Measurements from ENCODE around the gene PPP2R3C.

The PPP2R3C gene

DNA sequence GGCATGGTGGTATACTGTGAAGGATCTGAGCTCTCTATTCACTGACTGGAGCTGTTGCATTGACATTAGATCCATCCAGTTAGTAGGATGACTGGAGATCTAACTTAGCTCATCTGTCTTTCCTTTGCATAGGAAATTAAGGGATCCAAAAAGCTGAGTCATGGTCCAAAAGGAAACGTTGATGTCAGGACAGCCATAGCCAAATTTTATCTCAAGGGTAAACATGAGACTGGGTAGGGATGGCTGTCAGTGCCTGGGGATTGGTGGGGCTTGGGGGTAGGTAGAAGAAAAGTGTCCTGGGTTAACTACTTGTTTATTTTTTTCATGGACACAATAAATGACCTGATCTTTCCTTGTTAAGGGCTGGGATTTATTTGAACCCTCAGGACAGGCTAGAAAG lies 71.1 kb downstream of the PPP2R3C start:
- H3K9me3 ChIP-seq (ENCODE audit: insufficient read depth, low read length): no peaks in the 10 kb centered on the region
- H3K9ac ChIP-seq (ENCODE audit: insufficient read length, low read depth): no peak overlapping the region
- DNase-seq (ENCODE audit: low read depth, low spot score): no peak
- no peak for TF ChIP-seq ZNF274 (IDR thresholded peaks at IDR 0.05; ENCODE audit: low read depth, low read length)
- no peak for TF ChIP-seq YY1 (IDR thresholded peaks at IDR 0.05; ENCODE audit: insufficient read depth, insufficient read length)
- TF ChIP-seq SUZ12 (IDR thresholded peaks at IDR 0.05; ENCODE audit: extremely low read depth, insufficient read depth, insufficient read length): no peak
- no peak overlapping the region for H3K4me3 ChIP-seq (ENCODE audit: insufficient read length, low read depth)
- H3K4me1 ChIP-seq (ENCODE audit: insufficient read depth, insufficient read length): no peaks in the 10 kb centered on the region
- peaks cover 33% of the 10 kb centered on the region for H3K36me3 ChIP-seq (ENCODE audit: insufficient read depth, insufficient read length, low read length)
- H3K27me3 ChIP-seq (ENCODE audit: insufficient read depth, insufficient read length): no peaks in the 10 kb centered on the region

DNA sequence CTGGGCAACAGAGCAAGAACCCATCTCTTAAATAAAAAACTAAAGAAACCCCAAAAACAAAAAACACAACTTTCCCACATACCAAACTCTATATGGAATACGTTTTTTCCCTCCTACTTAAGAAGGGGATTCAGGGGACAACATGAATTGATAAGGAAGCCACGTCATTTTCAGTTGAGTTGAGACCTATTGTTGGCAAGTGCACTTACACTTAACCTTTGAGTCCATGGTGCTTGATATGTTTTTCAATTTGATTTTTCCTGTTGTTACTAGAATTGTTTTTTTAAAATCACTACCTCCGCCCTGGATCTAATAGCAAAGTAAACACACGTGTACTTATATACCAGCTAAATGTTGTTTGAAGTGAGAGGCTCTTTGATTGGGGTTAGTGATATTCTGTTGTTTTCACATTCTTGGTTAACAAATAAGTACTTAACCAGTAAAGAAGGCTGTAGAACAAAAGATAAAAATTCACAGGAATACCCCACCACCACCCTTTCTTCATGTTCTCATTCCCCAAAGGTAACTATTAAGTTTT lies 73.7 kb downstream of the PPP2R3C start:
- Histone ChIP-seq H3K36me3 (ENCODE audit: insufficient read depth, insufficient read length, low read length) (peaks cover 26% of the 10 kb centered on the region), H3K4me3 (ENCODE audit: insufficient read length, low read depth) (no peak overlapping the region), H3K9me3 (ENCODE audit: insufficient read depth, low read length) (no peaks in the 10 kb centered on the region), H3K9ac (ENCODE audit: insufficient read length, low read depth) (no peak overlapping the region), H3K27me3 (ENCODE audit: insufficient read depth, insufficient read length) (no peaks in the 10 kb centered on the region), H3K4me1 (ENCODE audit: insufficient read depth, insufficient read length) (no peaks in the 10 kb centered on the region)
- TF ChIP-seq YY1 (IDR thresholded peaks at IDR 0.05; ENCODE audit: insufficient read depth, insufficient read length): no peak
- no peak for DNase-seq (ENCODE audit: low read depth, low spot score)

DNA sequence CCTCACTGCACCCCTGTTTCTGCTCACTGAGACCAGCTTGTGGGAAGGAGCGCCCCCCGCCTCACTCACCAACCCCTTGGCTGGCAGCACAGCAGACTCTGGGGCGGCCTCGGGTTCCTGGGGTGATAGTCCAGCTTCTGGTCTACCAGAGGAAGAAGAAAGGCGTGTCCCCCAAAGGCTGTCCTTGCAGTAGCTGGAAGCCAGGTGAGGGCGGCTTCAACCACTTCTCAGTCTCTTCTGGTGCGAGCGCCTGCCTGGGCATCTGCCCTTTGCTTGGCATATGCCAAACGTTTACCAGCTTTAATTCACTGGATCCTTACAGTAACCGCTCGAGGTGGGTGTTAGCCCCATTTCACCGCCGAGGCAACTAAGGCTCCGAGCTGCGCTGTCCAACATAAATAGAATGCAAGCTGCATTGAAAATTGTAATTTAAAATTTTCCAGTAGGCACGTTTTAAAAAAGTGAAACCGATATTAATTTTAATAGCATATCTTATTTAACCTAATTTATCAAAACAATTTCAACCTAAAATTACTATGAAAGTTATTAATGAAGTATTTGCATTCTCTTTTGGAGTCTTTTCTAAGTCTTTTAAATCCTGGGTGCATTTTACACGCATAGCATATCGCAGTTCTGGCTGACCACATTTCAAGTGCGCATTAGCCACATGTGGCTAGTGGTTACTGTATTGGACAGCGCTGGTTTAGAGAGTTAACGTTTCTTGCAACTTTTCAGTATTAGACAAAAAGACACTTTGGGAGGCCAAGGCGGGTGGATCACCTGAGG lies 74.8 kb downstream of the PPP2R3C start:
- no peak for TF ChIP-seq ZNF274 (IDR thresholded peaks at IDR 0.05; ENCODE audit: low read depth, low read length)
- TF ChIP-seq YY1 (IDR thresholded peaks at IDR 0.05; ENCODE audit: insufficient read depth, insufficient read length): no peak
- TF ChIP-seq SUZ12 (IDR thresholded peaks at IDR 0.05; ENCODE audit: extremely low read depth, insufficient read depth, insufficient read length): no peak
- no peaks in the 10 kb centered on the region for H3K27me3 ChIP-seq (ENCODE audit: insufficient read depth, insufficient read length)
- peak overlapping the region; percentile 90 for H3K9ac ChIP-seq (ENCODE audit: insufficient read length, low read depth)
- no peaks in the 10 kb centered on the region for H3K4me1 ChIP-seq (ENCODE audit: insufficient read depth, insufficient read length)
- peak overlapping the region; percentile 83 for H3K4me3 ChIP-seq (ENCODE audit: insufficient read length, low read depth)
- peak; percentile 16 for DNase-seq (ENCODE audit: low read depth, low spot score)
- H3K9me3 ChIP-seq (ENCODE audit: insufficient read depth, low read length): no peaks in the 10 kb centered on the region
- peaks cover 20% of the 10 kb centered on the region for H3K36me3 ChIP-seq (ENCODE audit: insufficient read depth, insufficient read length, low read length)

GRCh38 chr14:35046048-35046750 lies 75.6 kb downstream of the PPP2R3C start, which contains the start of gene FAM177A1:
FAM177A1 (plus strand) TSS chr14:35046272; CDS start chr14:35046464, 192 bp downstream.
- Histone ChIP-seq H3K9me3 (ENCODE audit: insufficient read depth, low read length) (no peaks in the 10 kb centered on the region), H3K27me3 (ENCODE audit: insufficient read depth, insufficient read length) (no peaks in the 10 kb centered on the region), H3K9ac (ENCODE audit: insufficient read length, low read depth) (peak within 1 kb of the TSS; percentile 90), H3K4me1 (ENCODE audit: insufficient read depth, insufficient read length) (no peaks in the 10 kb centered on the region), H3K4me3 (ENCODE audit: insufficient read length, low read depth) (peak within 1 kb of the TSS; percentile 83), H3K36me3 (ENCODE audit: insufficient read depth, insufficient read length, low read length) (peaks cover 15% of the 10 kb centered on the region)
- DNase-seq (ENCODE audit: low read depth, low spot score): peak; percentile 84
- TF ChIP-seq SUZ12 (IDR thresholded peaks at IDR 0.05; ENCODE audit: extremely low read depth, insufficient read depth, insufficient read length): no peak
- TF ChIP-seq YY1 (IDR thresholded peaks at IDR 0.05; ENCODE audit: insufficient read depth, insufficient read length): no peak
- no peak for TF ChIP-seq ZNF274 (IDR thresholded peaks at IDR 0.05; ENCODE audit: low read depth, low read length)

DNA sequence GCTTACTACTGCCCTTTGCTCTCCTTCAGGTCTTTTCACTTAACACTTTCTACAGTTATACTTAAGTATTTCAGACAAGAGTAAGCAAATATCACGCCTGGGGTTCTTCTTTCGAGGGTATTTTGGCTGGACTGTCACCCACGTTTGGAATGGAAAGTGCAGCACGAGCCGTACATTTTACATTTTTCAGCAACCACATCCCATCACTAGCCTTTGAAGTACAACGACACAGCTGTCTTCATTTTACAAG lies 76.1 kb downstream of the PPP2R3C start:
- peak overlapping the region; percentile 69 for H3K9ac ChIP-seq (ENCODE audit: insufficient read length, low read depth)
- no peaks in the 10 kb centered on the region for H3K4me1 ChIP-seq (ENCODE audit: insufficient read depth, insufficient read length)
- TF ChIP-seq ZNF274 (IDR thresholded peaks at IDR 0.05; ENCODE audit: low read depth, low read length): no peak
- no peak for TF ChIP-seq YY1 (IDR thresholded peaks at IDR 0.05; ENCODE audit: insufficient read depth, insufficient read length)
- TF ChIP-seq SUZ12 (IDR thresholded peaks at IDR 0.05; ENCODE audit: extremely low read depth, insufficient read depth, insufficient read length): no peak
- peaks cover 15% of the 10 kb centered on the region for H3K36me3 ChIP-seq (ENCODE audit: insufficient read depth, insufficient read length, low read length)
- no peaks in the 10 kb centered on the region for H3K27me3 ChIP-seq (ENCODE audit: insufficient read depth, insufficient read length)
- H3K4me3 ChIP-seq (ENCODE audit: insufficient read length, low read depth): peak overlapping the region; percentile 83
- no peak for DNase-seq (ENCODE audit: low read depth, low spot score)
- no peaks in the 10 kb centered on the region for H3K9me3 ChIP-seq (ENCODE audit: insufficient read depth, low read length)

DNA sequence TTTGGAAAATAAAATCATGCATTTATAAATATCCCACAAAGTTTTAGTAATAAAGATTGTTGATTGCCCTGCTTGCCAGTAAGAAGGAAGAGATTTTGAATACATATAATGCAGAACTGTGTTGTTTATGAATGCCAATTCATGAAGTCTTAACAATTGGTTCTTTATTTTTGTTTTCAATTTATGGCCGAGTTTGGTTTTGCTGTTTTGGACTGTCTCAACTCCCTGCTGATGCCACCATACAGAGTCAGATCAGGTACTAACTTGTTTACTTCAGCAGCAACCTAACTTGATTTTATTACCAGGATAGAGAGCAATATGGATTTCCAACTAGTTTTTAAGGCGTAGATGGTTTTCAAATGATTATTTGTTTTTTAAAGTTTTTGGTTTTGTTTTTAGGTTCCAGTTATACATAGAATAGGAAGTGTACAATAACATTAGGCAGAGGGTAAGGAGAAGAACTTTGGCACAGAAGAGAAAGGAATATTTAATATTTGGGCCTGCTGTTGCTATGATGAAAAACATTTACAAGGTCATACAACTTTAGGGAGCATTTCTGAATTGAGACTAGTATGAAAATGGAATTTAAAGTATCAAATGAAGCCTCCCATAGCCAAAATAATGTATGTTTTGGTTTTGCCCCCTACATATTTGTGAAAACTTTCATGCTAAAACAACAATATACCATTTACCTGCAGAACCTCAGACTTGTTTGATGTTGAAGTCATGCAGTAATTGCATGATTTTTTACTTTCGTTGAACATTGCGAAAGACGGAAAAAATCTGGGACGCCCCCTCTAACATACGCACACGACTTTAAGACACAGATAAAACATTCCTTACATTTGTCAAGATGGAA lies 76.6 kb downstream of the PPP2R3C start:
- Histone ChIP-seq H3K27me3 (ENCODE audit: insufficient read depth, insufficient read length) (no peaks in the 10 kb centered on the region), H3K4me3 (ENCODE audit: insufficient read length, low read depth) (peak overlapping the region; percentile 83), H3K36me3 (ENCODE audit: insufficient read depth, insufficient read length, low read length) (peaks cover 15% of the 10 kb centered on the region), H3K9me3 (ENCODE audit: insufficient read depth, low read length) (no peaks in the 10 kb centered on the region), H3K4me1 (ENCODE audit: insufficient read depth, insufficient read length) (no peaks in the 10 kb centered on the region), H3K9ac (ENCODE audit: insufficient read length, low read depth) (peak overlapping the region; percentile 69)
- DNase-seq (ENCODE audit: low read depth, low spot score): no peak
- TF ChIP-seq YY1 (IDR thresholded peaks at IDR 0.05; ENCODE audit: insufficient read depth, insufficient read length) (no peak), ZNF274 (IDR thresholded peaks at IDR 0.05; ENCODE audit: low read depth, low read length) (no peak), SUZ12 (IDR thresholded peaks at IDR 0.05; ENCODE audit: extremely low read depth, insufficient read depth, insufficient read length) (no peak)
